Testis (tissue), 2 donors: ENCODE data around the gene LEF1.

Experiments used
- POLR2A ChIP-seq: fragments of 450-650 bp; IDR thresholded peaks from one replicate; pipeline ENCODE4 v1.6.1; 2017; ENCODE audit warnings: antibody characterized with exemption, mild to moderate bottlenecking, moderate library complexity
- TF ChIP-seq, protein P1 (sequence below), 3 experiments: fragments of 450-650 bp in 2 of 3; fragments of 200-600 bp in 1 of 3; sonication (generic) in 1 of 3; IDR thresholded peaks; one replicate each; pipeline ENCODE4 v1.5.1; 2016 to 2019; ENCODE audit warnings: antibody characterized with exemption in 3 of 3, mild to moderate bottlenecking in 2 of 3, moderate library complexity in 1 of 3

DNA sequence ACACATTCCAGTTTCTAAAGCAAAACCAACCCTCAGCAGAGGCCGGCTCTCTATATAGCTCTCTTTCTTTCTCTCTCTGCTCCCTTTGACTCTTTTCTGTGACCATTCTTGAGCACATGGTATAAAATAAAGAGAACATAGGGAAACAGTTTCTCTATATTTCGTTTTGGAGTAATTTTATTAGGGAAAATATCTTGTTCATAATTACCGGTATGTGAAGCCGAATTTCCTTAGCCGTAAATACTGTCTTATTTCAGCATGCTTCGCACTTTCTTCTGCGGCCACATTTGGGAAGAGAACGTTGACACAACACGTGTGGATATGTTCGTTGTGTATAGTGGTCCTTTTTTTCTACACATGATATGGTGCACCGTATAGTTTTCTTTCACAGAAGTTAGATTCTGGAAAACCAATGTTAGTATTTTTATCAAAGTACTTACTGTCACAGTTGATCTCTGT is 4.9 kb upstream of the LEF1 start:
- no peak for TF ChIP-seq POLR2A
- TF ChIP-seq, protein P1, sequence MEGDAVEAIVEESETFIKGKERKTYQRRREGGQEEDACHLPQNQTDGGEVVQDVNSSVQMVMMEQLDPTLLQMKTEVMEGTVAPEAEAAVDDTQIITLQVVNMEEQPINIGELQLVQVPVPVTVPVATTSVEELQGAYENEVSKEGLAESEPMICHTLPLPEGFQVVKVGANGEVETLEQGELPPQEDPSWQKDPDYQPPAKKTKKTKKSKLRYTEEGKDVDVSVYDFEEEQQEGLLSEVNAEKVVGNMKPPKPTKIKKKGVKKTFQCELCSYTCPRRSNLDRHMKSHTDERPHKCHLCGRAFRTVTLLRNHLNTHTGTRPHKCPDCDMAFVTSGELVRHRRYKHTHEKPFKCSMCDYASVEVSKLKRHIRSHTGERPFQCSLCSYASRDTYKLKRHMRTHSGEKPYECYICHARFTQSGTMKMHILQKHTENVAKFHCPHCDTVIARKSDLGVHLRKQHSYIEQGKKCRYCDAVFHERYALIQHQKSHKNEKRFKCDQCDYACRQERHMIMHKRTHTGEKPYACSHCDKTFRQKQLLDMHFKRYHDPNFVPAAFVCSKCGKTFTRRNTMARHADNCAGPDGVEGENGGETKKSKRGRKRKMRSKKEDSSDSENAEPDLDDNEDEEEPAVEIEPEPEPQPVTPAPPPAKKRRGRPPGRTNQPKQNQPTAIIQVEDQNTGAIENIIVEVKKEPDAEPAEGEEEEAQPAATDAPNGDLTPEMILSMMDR (IDR thresholded peaks at IDR 0.05) = no peak
